NCI-H345 treated with DMSO at 0.1 percent for 48 hours (cell line): ENCODE measurements around the gene FOXA1.

ENCODE experiments used
- DNase-seq: peaks from one replicate; lab custom pipeline; 2025; ENCODE audit not compliant: unreplicated experiment; lab: John Stamatoyannopoulos, UW

The FOXA1 gene

DNA sequence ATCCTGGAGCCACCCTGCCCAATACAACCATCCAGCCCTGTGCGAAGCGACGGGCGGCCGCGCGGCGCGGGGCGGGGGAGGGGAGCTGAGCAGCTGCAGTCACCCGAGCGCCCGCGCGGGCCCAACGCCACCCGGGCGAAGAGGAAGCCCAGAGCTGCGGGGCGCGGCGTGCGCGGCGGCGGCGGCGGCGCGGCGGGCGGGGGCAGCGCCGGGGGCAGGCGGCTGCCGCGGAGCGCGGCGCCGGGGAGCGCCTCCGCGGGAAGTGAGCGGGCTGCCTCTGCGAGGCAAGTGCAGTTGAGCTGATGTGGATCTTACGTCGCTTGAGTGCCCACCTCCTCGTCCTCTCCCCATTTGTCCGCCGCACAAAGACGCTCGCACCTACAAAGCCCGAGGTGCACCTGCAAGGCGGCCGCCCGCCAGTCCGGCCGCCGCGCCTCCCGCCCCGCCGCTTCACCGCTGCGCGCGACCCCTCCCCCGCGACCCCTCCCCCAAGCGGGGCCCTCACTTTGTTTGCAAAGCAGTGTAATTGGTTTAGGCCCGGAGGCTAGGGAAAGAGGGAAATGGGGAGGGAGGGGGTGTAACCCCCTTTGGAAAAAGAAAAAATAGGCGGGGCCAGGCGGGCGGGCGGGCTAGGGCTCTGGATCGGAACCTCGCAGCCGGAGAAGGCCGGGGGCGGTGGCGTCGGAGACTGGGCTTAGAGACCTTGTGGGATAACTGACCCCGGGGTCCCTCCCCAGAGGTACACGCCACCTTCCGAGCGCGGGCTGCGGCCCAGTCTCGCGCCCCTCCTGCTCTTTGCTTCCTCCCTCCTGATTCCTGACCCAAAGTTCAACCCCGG is at the start of gene FOXA1, which contains the start of gene TTC6:
FOXA1 (minus strand) TSS at position 279 of the 838 bp plus-strand sequence; CDS start at position 2, 277 bp downstream.
TTC6 (plus strand) TSS at position 659 of the 838 bp plus-strand sequence. CDS start 26,436 bp downstream, outside the sequence.
- DNase-seq: peak; percentile 98

DNA sequence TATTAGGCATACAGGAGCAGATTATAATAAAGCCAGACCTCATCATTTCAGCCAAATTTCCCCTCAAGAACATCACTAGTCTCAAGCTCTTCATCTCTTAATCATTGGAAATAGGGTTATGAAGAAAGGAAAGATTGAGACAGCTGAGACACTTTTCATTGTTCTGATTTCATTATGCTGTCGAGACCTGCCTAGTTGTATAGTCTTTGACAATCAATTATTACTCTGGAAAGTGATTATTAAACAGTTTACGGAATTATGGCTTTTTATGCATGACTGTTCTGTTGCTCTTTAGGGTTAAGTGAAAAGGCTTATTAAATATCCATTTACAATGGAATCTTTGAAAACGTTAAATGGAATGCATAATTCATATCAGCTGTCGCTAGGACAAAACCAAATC is 48.7 kb upstream of the FOXA1 start:
- no peak for DNase-seq

DNA sequence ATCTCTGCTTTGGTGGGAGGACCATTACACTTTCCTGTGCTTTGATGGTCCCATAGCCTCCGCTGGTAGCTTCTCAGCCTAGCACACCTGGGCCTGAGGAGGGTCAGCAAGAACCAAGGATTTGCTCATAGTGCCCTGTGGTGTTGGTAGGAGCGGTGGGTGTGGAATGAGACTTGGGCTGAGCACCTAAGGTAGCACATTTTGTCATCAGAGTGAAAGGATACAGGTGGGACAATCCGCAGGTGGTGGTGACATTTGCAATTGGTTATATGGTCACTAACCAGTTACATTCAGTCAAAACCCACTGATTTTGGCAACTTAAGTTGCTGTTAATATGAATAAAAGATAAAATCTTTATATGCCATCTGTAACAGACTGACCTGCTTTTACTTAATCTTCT is 47.1 kb upstream of the FOXA1 start:
- no peak for DNase-seq

DNA sequence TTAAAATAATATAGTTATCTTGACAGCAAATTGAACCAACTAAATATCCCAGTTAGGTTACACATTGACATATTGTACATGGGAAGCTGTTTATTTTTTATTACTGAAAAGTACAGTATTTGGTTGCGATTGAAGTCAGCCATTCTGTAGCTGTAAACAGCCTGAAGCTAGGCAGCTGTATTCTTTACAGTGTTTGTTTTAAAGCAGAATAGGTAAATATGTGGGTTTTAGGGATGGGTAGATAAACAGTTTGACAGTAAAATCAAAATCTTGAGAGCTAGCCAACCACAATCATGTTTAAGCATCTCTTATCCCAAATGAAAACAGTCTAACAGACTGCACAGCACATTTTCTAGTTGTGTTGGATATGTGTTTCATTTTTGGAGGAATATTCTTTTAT is 46.1 kb upstream of the FOXA1 start:
- no peak for DNase-seq

DNA sequence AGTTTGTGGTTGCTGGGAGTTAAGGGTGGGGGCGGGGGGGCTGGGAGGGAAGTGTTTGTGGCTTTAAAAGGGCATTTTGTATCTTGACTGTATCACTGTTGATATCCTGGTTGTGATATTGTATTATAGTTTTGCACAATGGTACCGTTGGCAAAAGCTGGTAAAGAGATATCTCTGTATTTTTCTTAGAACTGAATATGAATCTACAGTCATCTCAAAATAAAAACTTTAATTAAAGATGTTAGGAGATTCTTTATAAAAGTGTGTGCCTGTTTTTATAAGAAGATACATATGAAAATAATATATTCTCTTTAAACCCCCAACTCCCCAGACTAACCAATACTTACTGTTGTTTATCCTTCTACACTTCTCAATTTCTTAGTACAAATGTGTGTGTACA is 43.5 kb upstream of the FOXA1 start:
- no peak for DNase-seq

DNA sequence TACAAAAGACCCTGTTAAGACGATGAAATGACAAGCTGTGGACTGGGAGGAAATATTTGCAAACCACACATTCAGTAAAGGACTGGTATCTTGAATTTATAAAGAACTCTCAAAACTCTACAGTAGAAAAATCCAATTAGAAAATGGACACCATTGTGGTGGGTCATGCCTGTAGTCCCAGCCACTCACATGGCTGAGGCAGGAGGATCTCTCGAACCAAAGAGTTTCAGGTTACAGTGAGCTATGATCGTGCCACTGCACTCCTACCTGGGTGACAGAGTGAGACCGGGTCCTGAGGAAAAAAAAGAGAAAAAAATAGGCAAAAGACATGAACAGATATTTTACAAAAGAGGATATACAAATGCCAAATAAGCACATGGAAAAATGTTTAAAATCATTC is 42.3 kb upstream of the FOXA1 start:
- no peak for DNase-seq

DNA sequence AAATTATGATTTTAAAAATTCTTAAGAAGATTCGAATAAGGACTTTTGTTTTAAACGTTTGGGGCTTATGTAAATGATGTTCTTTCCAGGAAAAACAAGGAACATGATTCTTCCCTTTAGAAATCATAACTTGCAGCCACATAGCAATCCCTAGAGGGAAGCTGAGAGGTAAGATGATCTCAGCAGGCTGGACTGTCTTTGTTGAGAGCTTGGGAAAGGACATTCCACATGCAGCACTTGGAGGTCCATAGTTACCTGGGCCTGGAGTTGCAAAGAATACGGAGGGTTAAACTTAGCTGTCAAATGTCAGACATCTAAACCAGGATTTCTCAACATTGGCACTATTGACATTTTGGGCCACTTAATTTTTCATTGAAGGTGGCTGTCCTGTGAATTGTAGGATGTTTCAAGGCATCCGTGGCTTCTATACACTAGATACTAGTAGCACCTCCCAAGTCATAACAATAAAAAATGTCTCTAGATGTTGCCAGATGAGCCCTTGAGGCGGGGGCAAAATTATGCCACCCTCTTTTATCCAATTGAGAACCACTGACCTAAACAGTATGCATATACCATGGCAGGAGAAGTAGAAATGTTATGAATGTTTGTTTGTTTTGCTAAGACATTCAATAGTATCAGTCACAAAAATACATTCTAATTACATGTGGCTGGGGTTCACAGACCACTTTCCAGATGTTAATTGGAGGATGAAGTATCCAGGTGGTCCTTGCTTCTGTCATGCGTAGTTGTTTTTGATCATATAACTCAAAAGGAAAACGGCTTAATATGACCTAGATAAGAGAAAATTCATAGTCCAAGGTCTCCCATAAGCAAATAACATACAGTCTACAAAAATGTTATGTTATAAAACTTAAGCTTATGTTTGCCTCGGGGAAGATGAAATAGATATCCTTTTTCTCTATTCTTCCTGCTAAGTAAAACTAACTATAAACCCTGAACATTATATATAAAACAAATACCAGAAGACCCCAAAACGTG is 30.8 kb upstream of the FOXA1 start:
- no peak for DNase-seq

DNA sequence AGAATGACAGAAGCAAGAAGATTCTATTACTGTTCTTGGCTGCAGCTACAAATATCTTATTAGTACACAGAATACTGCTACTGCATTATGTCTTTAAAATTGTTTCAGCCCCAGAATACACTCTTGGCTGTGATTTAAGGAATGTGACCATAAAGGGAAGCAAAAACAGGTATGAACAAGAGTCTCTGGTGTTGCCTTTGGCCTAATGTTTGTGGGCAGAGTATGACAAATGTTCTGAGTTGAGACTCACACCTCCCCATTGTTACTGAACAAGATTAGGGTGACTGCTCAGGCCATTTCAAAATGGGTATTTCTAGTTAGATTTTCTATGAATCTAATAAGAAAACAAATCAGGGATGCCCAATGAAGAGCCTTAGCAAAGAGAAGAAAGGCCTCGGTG is 28.9 kb upstream of the FOXA1 start:
- no peak for DNase-seq

DNA sequence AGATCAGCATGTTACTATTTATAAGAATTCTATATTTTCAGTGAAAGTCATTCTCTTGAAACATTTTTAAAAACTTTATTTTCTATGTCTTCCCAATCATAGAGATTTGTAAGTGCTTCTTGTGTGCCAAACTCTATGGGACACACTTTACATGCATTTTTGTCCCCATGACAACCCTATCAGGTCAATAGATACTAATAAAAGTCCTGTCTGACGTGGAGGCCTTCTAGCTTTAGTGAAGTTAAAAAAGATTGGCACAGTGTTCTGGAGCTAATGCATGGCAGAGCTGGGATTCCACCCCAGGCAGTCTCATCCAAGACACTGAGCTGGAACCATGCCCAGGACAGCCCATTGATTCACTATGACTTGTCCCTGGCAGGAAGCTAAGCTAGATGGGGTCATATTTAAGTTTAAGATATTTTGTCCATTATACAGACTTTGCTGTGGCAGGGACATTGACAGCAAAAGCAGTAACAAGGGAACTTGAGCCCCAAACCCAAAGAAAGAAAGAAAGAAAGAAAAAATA is 28.4 kb upstream of the FOXA1 start:
- DNase-seq: no peak

DNA sequence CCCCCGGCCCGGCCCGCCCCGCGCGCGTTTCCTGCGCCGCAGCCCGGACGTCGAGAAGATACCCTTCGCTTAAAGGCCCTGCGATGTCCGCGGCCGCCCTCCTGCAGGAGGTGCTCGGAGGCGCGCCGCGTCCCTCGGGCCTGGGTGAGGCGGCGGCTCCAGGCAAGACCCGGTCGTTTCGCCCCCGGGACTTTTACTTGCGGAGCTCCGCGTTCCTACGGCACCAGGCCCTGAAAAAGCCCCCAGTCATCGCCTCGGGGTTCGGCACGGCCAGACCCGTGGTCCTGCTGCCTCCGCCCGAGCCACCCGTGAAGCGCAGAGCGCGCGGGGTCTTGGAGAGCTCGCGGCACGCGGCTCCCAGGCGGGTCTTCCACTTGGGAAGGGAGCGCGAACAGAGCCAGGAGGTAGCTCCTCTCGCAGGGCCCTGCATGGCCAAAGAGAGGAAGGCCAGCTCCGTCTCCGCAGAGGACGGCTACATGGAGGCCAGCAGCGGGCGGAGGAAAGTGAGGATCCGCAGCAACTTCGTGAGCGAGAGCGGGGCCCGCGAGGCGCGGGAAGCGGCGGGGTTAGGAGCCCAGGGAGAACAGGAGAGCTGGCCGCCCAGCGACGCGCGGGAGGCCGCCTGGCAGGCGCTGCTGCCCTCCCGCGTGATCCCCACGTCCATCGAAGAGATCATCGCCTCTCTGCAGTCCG is 27.3 kb upstream of the FOXA1 start:
- no peak for DNase-seq

DNA sequence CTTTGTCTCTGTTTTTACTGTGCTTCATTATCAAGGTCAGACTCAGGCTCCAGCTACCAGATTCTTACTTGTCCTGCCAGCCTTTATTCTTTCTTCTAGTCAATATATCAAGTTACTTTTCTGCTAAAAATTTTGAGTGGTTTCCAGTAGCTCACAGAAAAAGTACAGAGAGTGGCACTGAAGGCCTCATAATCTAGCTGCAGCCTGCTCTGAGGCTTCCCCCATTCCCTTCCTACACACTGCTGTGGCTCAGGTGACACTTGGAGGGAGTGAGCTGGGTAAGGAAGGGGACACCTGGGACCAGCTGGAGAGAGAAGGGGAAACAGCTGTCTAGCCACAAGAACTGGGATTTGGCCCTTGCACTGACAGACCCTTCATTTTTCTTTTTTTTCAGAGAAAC is 25.8 kb upstream of the FOXA1 start:
- DNase-seq: no peak

DNA sequence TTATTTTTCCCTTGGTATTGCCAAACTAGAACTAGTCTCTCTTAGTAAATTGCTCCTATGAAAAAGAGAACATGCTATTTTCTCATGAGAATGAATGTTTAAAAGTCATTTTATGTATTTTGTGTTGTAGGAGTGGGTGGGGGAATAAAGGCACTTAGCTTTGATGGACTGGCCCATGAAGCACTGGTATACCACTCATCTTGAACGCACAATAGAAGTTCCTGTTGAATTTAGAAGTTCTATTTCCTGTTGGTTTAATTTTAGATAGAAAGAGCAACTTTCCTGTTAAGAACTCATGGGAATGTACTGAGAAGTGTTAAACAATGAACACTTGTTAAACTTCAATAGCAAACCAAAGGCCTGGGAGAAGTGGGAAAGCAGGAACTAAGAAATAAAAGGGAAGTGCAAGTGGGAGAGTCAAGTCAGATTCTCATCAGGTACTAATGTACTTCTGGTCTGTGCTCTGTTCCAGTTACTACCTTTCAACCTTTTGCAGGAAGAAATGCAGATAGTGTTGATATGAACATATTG is 23.5 kb upstream of the FOXA1 start:
- no peak for DNase-seq

DNA sequence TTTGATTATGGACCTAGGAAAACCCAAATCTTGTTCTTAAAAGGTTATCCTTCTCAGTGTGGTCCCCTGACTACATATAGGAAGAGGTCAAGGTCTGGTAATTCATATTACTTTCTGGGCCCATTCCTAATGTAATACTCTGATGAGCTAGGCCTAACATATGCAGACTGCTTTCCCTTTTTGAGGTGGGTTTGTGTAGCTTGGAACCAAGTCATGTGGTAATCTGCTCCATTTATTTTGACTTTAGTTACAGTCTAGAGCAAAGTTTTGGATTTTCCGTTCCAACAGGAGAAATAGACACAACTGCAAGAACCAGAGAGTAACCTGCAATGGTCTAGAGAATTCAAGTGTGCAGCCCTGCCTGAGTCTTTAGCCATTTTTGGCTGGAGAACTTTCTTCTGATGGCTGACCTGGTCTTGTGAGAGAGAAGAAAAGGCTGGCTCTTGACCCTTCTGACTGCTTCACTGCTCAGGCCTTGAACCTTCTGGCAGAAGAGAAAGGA is 22.9 kb upstream of the FOXA1 start:
- no peak for DNase-seq

DNA sequence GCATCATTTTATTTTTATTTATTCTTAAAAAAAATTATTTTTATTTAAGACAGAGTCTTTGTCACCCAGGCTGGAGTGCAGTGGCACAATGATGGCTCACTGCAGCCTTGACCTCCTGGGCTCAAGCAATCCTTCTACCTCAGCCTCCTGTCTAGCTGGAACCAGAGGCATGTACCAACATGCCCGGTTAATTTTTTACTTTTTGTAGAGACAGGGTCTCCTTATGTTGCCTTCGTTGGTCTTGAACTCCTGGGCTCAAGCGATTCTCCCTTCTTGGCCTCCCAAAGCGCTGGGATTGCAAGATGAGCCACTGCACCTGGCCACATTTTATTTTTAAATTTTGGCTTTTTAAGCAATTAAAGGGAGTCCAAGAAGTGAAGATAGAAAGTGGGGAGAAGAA is 21.8 kb upstream of the FOXA1 start:
- no peak for DNase-seq

DNA sequence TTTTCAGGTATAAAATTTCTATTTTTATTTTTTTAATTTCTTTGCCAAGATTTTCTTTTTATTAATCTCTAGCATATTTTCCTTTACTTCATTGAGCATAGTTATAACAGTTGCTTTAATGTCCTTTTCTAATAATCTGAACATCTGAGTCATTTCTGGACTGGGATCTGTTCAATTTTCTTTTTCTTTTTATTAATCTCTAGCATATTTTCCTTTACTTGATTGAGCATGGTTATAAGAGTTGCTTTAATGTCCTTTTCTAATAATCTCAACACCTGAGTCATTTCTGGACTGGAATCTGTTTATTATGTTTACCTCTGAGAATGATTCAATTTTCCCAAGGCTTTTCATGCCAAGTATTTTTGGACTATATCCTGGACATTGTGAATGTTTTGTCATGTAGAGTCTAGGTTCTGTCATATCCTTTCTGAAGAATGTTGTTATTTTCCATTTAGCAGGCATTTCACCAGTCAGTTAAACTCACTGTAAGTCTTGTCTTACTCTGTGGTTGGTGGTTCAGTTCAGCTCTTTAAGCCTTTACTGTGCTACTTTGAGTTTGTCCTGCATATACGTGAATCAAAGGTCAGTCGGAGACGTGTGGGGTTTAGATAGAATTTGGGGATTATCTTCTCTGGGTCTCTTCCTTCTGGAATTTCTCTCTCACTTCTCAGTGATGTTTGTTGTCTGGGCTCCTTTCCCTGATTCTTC is 20.7 kb upstream of the FOXA1 start:
- no peak for DNase-seq

DNA sequence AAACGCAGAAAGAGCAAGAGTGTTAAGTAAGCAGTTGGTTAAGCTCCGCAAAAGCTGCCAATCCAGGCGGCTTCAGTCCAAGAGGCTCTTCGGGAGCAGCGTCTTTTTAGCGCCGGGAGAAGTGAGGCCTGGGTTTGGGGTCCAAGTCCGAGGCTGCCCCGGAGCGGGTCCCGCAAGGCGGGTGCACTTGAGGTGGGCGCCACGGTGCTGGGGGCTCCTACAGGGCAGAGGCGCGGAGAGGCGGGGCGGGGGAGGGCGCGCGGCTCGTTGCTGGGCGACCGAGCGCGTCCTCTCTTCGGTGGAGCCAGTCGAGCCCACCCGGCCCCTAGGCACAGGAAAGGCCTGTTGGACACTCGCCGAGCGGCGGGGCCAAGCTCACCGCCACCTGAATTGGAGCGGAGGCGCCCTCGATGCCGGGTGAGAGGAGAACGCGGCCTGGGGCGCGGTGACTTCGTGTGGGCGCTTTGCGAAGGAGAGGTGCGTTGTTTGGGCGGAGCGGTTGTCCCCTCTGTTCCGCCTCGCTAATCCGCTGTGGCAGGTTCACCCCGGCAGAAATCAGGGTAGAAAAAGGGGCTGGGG is 16.0 kb upstream of the FOXA1 start:
- DNase-seq: no peak

DNA sequence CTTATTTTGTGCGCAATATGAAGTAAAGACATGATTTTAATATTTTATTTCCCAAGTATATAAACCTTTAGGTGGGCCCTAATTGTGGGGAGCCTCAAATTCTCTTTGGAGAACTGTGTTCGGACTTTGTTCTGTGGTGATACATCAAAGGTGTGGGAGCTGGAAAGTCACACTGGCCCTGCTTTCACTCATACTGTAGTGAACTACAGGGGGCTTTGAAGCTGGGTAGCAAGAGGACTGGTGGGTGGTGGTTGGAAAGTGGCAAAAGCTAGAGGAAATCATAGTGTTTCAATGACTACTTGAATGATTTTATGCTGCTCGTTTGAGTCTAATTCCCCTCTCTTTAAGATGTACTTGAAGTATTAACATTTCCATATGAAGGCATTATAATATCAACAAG is 13.6 kb upstream of the FOXA1 start:
- DNase-seq: no peak

DNA sequence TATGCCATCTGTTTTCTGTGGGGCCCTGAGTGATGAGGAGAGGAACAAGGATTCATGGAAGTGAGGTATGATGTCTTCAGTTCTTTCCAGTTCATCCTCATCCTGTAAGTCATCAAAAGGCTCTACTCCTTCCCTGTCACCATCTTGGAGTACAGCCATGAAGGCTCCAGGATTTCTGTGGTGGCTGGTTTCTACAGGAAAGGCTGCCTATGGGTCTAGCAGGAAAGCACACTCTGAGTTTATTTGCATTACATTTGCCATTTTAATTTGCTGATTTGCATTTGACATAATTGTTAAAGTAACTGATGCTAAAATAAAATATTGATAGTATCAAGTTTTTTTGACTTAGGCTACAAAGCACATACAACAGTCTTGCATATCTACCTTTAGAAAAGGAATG is 11.6 kb upstream of the FOXA1 start:
- no peak for DNase-seq

DNA sequence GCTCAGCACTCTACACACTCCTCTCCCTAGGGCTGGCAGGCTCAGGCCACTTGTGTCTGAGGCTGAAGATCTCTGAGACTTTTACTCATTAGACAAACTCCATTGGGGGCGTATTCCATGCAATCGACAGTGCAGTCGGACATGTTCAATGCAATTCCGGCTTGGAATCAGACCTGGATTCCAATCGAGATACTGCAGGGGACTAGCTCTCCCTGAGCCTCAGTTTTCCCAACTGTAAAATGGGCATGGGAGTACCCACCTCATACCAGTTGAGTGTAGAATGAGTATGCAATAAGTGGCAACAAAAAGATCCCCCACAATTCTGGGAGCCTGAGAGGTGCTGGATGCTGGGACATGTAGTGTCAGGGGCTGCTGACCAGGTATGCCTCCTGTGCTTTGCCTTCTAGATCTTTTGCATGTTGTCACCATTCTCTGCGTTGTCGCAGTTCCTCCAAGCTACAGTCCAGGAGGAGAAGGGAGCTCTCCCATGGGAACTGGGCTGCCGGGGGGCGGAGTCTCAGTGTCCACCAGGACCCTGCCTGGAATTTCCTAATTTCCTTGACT is 8.7 kb upstream of the FOXA1 start:
- DNase-seq: no peak
